HG03439 (cell line): ENCODE measurements around the gene DAZAP1.
A peak's percentile ranks its signal among the peaks of the same experiment; 100 is the strongest.

Experiments
- ATAC-seq: cut with Tn5 transposase; IDR thresholded peaks from one replicate; pipeline ENCODE4 v1.9.1; 2021; ENCODE audit warnings: mild to moderate bottlenecking, moderate library complexity; ENCODE audit not compliant: unreplicated experiment

DAZAP1 gene

DNA sequence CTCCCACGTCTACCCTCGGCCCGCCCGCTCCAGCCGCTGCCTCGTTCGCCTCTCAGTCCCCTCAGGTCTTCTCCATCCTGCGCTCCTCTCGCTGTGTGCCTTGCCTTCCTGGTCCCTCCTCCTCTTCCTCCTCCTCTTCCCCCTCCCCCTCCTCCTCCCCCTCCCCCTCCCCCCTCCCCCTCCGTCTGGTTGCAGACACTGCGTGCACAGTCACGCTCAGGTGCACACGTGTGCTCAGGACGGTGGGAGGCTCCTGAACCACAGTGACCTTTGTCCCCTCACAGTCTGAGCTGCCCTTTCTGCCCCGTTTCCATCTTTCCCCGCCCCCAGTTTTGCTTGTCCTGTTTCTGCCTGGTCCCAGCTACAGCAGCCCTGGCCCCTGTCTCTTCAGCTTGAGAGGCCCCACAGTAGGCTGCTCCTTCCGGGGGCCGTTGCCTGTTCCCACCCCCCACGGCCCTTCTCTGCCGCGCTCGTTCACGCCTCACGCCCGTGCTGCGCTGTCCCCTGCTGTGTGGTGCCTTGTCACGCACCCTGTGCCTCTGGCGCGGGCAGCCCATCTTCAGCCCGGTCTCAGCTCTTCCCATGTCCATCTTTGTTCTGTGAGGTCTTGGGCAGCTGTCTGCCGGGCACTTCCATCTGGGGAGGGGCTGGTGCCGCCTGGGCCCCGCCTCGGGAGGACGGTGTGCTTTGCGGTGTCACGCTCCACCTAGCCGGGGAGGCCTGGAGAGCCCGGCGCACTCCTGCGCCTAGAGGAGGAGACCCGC lies 17.0 kb downstream of the DAZAP1 start:
- no peak for ATAC-seq

DNA sequence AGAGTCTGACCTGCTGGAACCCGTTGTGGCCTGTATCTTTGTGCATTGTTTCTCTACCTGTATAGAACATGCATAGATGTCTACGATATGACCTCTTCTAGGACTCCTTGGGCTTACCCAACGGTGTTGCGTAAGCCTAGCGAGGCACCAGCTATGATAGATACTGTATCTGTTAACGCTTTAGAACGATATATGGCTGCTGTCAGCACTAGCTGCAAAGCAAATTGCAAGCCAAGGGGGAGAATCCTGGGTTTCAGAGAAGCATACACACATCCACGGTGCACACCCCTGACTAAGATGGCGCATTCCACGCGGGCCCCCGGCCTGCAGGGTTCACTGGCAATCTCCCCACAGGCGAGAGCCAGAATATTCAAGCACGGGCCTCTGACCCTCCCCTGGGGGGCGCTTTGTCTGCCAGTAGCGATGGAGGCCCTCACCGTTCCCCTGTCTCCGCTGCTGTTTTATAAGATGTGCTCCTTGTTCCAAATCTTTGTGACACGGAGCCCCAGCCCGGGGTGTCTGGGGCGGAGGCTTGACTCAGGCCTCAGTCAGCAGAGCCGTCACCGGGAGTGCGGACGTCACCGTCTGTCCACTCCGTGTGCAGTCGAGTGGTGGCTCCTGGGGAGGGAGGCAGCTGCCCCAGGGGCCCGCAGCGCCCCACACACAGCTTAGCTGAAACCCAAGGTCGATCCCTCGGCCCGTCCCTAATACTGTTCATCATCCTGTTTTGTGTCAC lies 17.9 kb downstream of the DAZAP1 start:
- ATAC-seq: no peak

DNA sequence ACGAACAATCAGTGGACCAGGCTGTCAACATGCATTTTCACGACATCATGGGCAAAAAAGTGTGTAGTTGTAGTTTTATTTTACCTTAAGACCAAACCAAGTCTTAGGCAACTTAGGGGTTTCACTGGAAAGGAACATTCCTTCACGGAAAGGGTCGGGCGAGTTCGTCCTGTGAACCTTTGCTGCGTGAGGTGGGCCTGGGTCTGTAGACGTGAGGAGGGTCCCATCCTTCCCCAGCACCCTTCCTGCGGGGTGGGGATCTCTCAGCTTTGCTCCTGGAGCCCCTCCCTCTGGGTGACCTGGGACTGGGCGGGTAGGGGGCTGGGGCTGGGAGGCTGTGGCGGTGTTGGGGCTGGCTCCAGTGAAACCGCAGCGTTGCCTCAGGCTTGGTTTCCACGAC lies 18.5 kb downstream of the DAZAP1 start:
- no peak for ATAC-seq

DNA sequence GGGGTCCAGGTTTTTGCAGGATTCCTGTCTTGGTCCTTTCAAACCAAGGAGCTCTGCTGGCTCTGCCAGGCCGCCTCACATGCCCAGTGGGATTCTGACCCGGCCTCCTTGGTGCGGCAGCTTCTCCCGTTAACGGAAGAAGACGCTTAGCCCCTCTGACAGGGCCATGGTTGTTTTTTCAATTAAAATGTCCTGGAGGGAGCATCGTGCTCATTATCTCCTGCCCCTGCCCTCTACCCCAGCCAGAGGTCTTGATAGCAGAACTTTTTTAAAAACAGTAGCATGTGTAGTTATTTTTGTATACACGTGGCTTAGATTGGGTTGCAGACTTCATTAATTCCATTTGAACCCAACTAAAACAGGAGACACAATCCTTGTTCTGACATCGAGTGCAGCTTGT lies 19.4 kb downstream of the DAZAP1 start:
- no peak for ATAC-seq

DNA sequence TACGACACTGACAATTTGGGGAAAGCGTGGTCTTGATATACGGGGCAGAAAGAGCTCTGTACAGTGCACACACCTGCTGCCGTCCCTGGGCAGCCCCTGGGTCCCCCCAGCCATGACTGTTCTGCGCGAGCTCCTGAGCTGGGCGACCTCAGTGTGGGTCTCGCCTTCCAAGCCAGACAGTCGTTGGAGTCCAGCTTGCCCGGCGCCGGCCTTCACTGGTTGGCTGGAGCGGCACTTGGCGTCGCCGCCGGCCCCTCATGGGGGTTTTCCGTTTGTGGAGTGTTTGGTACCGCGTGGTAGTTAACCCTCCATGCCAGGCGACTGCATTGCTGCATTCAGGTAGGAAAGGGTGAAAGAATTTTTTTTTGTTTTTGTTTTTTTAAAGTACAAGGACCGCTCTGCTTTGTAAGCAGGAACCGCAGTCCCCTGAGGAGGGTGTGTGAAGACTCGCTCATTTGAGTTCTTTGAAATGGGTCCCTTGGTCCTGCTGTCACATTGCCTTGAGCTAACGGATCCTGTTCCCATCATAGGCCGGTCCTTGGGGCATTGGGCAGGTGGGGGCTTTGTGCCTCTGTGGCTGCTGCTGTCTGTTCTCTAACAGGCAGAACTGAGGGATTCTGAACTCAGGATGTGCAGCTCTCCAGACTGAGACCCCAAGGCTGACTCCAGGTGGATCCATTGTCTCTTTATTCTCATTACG lies 20.0 kb downstream of the DAZAP1 start:
- ATAC-seq: no peak

DNA sequence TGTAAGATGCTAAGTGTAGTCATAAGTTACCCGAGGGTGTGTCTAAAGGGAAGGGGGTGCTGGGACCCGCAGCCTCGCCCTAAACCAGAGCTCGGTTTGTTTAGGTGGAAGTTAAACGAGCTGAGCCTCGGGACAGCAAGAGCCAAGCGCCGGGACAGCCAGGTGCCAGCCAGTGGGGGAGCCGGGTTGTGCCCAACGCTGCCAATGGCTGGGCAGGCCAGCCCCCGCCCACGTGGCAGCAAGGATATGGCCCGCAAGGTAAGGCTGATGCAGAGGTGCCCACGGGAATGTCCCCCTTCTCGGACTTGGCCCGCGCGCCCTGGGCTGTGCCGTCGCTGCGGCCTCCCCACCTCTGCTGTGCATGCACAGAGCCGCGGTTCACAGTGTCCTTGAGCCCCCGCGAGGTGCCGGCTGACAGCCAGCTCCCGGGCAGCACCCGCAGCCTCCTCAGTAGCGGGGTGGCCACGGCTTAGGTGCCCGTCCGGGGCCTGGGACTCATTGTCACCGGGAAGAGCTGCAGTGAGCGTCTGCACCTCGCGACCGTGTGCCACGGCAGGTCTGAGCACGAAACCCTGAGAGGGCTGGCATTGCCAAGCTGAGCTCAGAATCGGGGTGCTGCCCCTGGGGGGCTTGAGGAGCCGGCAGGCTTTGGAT lies 21.5 kb downstream of the DAZAP1 start:
- ATAC-seq: no peak

DNA sequence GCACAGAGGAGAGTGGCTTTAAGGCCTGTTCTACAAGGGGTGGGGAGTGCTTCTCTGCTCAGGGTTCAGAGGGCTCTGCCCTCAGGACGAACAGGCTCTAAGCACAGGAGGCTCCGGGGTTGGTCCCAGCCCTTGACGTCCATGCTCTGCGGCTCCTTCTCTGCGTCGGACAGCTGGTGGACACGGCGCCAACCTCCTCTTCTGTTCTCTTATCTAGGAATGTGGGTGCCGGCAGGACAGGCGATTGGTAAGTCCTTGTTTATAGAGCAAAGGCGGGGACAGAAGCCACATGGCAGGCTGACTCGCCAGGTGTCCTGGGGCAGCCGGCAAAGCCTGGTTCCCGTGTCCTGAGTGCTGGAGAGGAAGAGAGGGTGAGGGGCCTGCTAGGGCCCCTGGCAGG lies 22.4 kb downstream of the DAZAP1 start:
- no peak for ATAC-seq

GRCh38 chr19:1430246-1430645 lies 22.9 kb downstream of the DAZAP1 start:
- ATAC-seq: no peak

DNA sequence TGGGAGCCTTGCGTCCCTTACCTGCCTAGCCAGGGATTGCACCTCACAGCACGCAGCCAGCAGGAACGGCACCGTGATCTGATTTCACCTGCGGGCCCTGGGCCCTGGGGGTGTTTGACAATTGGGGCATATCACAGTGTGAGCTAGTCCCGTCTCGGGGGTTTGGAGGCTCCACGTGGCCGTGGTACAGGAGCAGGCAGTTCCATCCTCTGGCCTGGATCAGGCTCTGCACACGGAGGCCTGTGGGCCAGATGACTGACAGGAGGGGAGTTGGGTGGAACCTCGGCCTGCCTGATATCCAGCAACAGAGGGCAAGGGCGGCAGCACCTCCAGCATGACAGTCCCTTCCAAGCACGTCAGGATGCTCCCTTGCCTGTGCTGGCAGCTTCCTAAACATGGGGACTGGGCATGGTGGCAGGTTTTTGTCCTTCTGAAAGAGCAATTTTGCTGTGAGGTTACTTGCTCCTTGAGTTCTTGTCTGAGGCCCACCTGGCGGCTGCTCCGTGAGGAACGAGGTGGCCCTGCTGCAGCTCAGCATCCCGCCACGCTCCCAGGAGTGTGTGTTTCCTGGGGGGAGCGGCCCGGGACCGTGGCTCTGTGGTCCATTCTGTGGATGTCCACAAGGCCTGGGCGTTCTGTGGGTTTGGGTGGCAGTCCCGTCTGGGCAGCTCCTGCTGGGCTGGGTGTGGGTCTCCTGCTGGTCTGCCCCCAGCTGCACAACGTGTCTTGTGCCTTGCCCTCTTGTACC lies 24.5 kb downstream of the DAZAP1 start:
- ATAC-seq: no peak

DNA sequence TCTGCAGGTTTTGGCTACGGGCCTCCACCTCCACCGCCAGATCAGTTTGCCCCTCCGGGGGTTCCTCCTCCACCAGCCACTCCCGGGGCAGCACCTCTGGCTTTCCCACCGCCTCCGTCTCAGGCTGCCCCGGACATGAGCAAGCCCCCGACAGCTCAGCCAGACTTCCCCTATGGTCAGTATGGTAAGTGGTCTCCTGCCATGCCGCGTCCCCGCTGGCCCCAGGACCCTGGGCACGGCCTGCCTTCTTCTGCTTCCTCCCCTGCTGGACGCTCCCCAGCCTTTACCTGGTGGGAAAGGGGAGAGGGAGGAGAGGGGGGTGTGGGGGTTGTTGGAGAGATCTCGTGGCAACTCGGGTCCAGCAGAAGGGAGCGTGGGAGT lies 25.1 kb downstream of the DAZAP1 start:
- ATAC-seq: no peak

GRCh38 chr19:1433119-1434039 lies 26.0 kb downstream of the DAZAP1 start:
- ATAC-seq: no peak

DNA sequence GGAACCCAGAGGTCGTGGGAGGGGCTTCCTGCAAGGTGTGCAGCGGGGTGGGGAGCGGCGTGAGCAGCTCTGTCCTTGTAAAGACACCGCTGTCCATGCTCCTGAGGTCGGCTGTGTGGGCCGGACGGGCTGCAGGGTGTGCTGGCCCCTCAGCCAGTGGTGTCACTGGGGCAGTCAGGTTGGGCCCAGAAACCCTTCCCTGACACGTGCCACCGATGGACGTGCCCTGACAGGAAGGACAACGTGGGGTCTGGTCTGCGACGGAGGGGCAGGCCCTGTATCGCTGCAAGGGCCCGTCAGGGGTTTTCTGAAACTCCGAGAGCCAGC lies 26.6 kb downstream of the DAZAP1 start:
- no peak for ATAC-seq

DNA sequence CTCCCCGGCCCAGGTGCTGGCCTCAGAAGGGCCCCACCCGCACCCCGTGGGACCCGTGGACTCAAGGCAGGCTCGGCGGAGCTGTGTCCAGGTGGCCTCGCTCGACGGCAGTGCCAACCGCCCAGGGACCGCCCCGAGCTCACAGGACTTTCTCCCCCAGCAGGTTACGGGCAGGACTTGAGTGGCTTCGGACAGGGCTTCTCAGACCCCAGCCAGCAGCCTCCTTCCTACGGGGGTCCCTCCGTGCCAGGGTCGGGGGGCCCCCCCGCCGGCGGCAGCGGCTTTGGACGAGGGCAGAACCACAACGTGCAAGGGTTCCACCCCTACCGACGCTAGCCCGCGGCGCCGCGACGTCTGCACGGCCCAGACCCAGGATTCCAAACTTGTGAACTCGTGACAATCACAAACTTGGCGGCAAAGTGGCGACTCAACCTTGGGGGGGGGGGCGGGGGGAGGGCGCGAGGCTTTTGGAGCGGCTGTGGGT lies 27.2 kb downstream of the DAZAP1 start:
- no peak for ATAC-seq

DNA sequence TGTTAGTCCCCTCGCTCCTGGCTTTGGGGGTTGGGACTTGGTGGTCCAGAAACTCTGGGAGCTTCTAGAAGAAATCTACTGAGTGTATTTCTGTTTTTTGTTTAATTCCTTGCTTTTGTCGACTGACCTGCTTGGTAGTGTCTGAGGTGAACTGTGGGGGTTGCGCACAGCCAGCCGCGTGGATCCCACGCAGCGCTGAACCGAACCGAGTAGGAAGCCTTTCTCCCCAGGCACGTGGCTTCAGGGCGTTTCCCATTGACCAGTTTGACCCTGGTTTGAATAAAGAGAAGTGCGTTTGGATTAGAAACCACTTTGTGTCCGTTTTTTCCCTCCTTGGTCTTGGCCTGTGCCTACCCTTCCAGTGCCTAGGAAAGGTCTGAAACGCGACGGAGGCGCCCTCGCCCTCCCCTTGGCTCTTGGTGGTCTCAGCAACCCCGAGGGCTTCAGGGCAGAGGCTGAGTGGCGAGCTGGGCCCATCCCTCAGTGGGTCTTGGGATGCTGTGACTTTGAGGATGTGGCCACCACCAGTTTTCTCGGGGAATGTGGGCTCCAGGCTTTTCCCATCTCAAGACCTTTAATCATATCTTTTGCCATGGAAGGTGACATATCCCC lies 28.1 kb downstream of the DAZAP1 start:
- ATAC-seq: no peak

DNA sequence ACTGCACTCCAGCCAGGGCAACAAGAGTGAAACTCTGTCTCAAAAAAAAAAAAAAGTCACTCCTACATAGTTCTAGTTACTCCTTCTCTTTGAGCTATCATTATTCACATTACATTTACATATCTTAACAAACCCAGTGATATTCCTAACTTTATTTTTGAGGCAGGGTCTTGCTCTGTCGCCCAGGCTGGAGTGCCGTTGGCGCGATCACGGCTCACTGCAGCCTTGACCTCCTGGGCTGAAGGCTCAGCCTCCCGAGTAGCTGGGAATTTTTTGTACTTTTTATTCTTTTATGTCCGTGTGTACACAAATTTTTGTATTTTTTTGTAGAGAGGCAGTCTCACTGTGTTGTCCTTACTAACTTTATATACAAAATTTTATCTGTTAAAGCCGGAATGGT lies 30.2 kb downstream of the DAZAP1 start:
- ATAC-seq: no peak

DNA sequence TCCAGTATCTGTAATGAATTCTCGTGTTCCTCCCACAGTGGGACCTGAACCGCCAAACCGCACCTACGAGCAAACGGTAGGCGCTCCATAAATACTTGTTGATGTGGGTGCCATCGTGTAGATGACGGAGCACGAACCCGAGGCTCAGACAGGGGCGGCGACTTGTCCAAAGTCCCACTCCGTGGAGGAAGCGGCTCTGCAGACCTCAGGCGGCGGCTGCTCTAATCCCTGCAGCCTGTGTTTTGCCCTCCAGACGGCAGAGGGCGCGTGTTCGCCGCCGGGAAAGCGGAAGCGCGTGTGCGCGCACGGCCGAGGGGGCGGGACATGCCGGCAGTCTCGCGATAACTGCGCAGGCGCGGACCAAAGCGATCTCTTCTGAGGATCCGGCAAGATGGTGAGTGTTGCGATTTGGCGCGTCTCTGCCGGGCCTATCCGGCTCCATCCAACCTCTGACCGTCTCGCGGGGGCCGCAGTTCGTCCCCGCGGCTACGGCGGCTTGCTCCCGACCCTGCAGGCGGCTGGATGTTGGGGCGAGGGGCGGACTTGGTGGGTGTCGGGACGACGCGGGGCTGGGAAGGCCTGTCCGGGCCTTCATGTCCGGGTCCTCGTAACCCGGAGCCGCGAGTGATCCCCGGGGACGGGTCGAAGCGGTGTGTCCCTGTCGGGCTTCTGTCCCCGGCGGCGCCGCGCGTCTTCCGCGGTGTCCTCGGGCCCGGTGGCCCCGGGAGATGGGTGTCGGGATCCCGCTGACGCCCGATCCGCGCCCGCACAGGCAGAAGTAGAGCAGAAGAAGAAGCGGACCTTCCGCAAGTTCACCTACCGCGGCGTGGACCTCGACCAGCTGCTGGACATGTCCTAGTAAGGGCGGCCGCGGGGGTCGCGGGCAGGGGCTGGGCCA lies 30.9 kb downstream of the DAZAP1 start, which contains the start of gene RPS15:
Gene RPS15, plus strand, starts transcription at position 362 of the 898 bp plus-strand sequence. Its CDS starts 30 bp downstream, at position 392.
- peak; percentile 83 for ATAC-seq

DNA sequence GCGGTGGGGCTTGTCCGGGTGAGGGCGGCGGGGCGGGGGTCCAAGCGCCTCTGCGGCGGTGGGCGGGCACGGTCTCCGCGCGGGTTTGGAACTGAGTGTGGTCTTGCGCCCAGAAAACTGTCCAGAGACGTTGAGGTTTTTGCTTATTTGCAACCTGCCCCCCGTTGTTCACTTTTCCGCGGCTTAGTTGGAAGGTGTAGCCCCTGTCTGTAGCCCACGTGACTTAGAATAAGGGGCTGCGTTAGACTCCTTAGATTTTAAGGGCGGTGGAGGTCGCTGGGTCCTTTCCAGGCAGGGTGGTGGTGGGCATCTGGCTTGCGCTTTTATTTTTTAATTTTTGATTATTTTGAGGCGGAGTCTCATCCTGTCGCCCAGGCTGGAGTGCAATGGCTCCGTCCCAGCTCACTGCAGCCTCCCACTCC lies 31.6 kb downstream of the DAZAP1 start:
- ATAC-seq: no peak
